H1 (cell line): ENCODE measurements around the gene TEX2. TPM values are rescaled to one million over a fixed set of nuclear protein-coding genes. Genes with fewer than 3 reads are reported as not detected.

Experiments used
- CTCF ChIA-PET: fragments of 300-600 bp; sonication (Branson Sonifier 250); formaldehyde crosslinking; loops from one replicate; lab custom pipeline; 2021; ENCODE audit not compliant: partially characterized antibody; lab: Charles Lee
- POLR2A ChIA-PET: fragments of 300-600 bp; sonication (Branson Sonifier 250); formaldehyde crosslinking; loops from one replicate; lab custom pipeline; 2021; ENCODE audit warnings: inconsistent platforms; ENCODE audit not compliant: partially characterized antibody; lab: Charles Lee
- DNase-seq, 2 experiments: peaks; one replicate each; pipeline versions ENCODE4 v3.0.0 to v3.0.0-alpha.2; 2010 to 2022; ENCODE audit warnings: low spot score in 2 of 2, low read depth in 1 of 2, mixed read lengths in 1 of 2
- FAIRE-seq: peaks from 2 replicates; lab custom pipeline; 2011; peaks lifted over from hg19 to GRCh38; lab: Jason Lieb, UNC
- H2AFZ ChIP-seq: 2 replicates; pipeline ENCODE4 v1.8.1; 2012; ENCODE audit warnings: low read length, inconsistent platforms
- H2AK5ac ChIP-seq: 2 replicates; pipeline ENCODE4 v1.6.1; 2013; ENCODE audit warnings: low read depth, low read length
- H2BK120ac ChIP-seq: replicated peaks from 2 replicates; pipeline ENCODE3; 2013; ENCODE audit warnings: low read depth, low read length, inconsistent platforms
- H2BK12ac ChIP-seq: 2 replicates; pipeline ENCODE4 v1.6.1; 2013; ENCODE audit warnings: low read depth, low read length
- H2BK15ac ChIP-seq: 2 replicates; pipeline ENCODE4 v1.6.1; 2013; ENCODE audit warnings: low read length
- H2BK20ac ChIP-seq: 2 replicates; pipeline ENCODE4 v1.6.1; 2013; ENCODE audit warnings: low read length
- H2BK5ac ChIP-seq: 2 replicates; pipeline ENCODE4 v1.6.1; 2013; ENCODE audit warnings: low read depth, low read length
- H3K14ac ChIP-seq: 2 replicates; pipeline ENCODE4 v1.6.1; 2013; ENCODE audit warnings: inconsistent platforms; ENCODE audit not compliant: insufficient read length
- H3K18ac ChIP-seq: 2 replicates; pipeline ENCODE4 v1.6.1; 2013; ENCODE audit warnings: low read length; ENCODE audit errors: extremely low read depth
- H3K23ac ChIP-seq: 2 replicates; pipeline ENCODE4 v1.6.1; 2013; ENCODE audit warnings: inconsistent platforms; ENCODE audit not compliant: insufficient read length
- H3K23me2 ChIP-seq: 2 replicates; pipeline ENCODE4 v1.6.1; 2013; ENCODE audit warnings: low read depth, low read length
- H3K27ac ChIP-seq: 2 replicates; pipeline ENCODE4 v1.6.1; 2011; ENCODE audit warnings: low read depth, low read length, inconsistent platforms
- H3K27me3 ChIP-seq, 4 experiments: replicated peaks in 1 of 4; 1 replicate in 1 of 4; 2 replicates in 3 of 4; pipeline versions ENCODE4 v1.6.1 to v1.8.1; 2011 to 2013; ENCODE audit warnings: low read length in 3 of 4, mild to moderate bottlenecking in 3 of 4, inconsistent platforms in 2 of 4, mixed read lengths in 2 of 4, moderate library complexity in 1 of 4; ENCODE audit not compliant: control insufficient read depth in 3 of 4, insufficient read depth in 3 of 4; ENCODE audit errors: extremely low read depth in 1 of 4
- H3K36me3 ChIP-seq, 4 experiments: 2 replicates each; pipeline versions ENCODE4 v1.6.1 to v1.8.1; 2011 to 2013; ENCODE audit warnings: mild to moderate bottlenecking in 4 of 4, low read length in 3 of 4, moderate library complexity in 2 of 4, control low read depth in 1 of 4, inconsistent platforms in 1 of 4; ENCODE audit not compliant: insufficient read depth in 4 of 4, control insufficient read depth in 2 of 4
- H3K4ac ChIP-seq: replicated peaks from 2 replicates; pipeline ENCODE3; 2013; ENCODE audit warnings: low read length, low read depth, mixed read lengths, inconsistent platforms; ENCODE audit not compliant: insufficient read length
- H3K4me1 ChIP-seq, 4 experiments: replicated peaks in 1 of 4; 1 replicate in 1 of 4; 2 replicates in 3 of 4; pipeline versions ENCODE4 v1.6.1 to v1.8.1; 2011 to 2013; ENCODE audit warnings: low read length in 3 of 4, inconsistent platforms in 2 of 4, mixed read lengths in 1 of 4; ENCODE audit not compliant: insufficient read depth in 4 of 4, control insufficient read depth in 3 of 4
- H3K4me2 ChIP-seq, 2 experiments: 2 replicates each; pipeline versions ENCODE4 v1.6.1 to v1.8.1; 2011 to 2013; ENCODE audit warnings: low read depth in 2 of 2, low read length in 2 of 2, control low read depth in 1 of 2, inconsistent platforms in 1 of 2, mild to moderate bottlenecking in 1 of 2; ENCODE audit not compliant: insufficient read depth in 1 of 2
- H3K4me3 ChIP-seq, 4 experiments: fragments of 200-600, 300-600 bp in 1 of 4; sonication (generic), shearing (Covaris generic), sonication (Bioruptor Twin) in 1 of 4; 2 replicates each; pipeline versions ENCODE4 v1.5.1 to v1.8.1; 2011 to 2016; ENCODE audit warnings: low read length in 4 of 4, low read depth in 3 of 4, control low read depth in 2 of 4, inconsistent platforms in 2 of 4, mild to moderate bottlenecking in 2 of 4, mixed read lengths in 1 of 4, moderate library complexity in 1 of 4; ENCODE audit not compliant: insufficient read depth in 2 of 4; ENCODE audit errors: extremely low read depth in 1 of 4
- H3K56ac ChIP-seq: replicated peaks from 2 replicates; pipeline ENCODE3; 2013; ENCODE audit warnings: low read depth, mild to moderate bottlenecking, mixed read lengths, low read length, inconsistent platforms; ENCODE audit not compliant: insufficient read length
- H3K79me1 ChIP-seq: 2 replicates; pipeline ENCODE4 v1.6.1; 2013; ENCODE audit warnings: low read depth, low read length, control low read depth
- H3K79me2 ChIP-seq, 2 experiments: 2 replicates each; pipeline versions ENCODE4 v1.6.1 to v1.8.1; 2012 to 2013; ENCODE audit warnings: low read length in 2 of 2, mild to moderate bottlenecking in 2 of 2, inconsistent platforms in 1 of 2; ENCODE audit not compliant: insufficient read depth in 2 of 2, control insufficient read depth in 1 of 2
- H3K9ac ChIP-seq, 4 experiments: replicated peaks in 1 of 4; 1 replicate in 1 of 4; 2 replicates in 3 of 4; pipeline versions ENCODE4 v1.6.1 to v1.8.1; 2011 to 2013; ENCODE audit warnings: low read depth in 3 of 4, low read length in 3 of 4, control low read depth in 2 of 4, mild to moderate bottlenecking in 2 of 4, moderate library complexity in 2 of 4, inconsistent platforms in 1 of 4; ENCODE audit errors: extremely low read depth in 1 of 4
- H3K9me3 ChIP-seq, 2 experiments: 2 replicates each; pipeline versions ENCODE4 v1.6.1 to v1.8.1; 2012 to 2013; ENCODE audit warnings: mild to moderate bottlenecking in 2 of 2, moderate library complexity in 2 of 2, control low read depth in 1 of 2, inconsistent platforms in 1 of 2, low read depth in 1 of 2, low read length in 1 of 2, mixed read lengths in 1 of 2; ENCODE audit not compliant: insufficient read depth in 2 of 2
- H4K20me1 ChIP-seq, 2 experiments: replicated peaks in 1 of 2; 2 replicates each; pipeline versions ENCODE3 to v1.8.1; 2011 to 2013; ENCODE audit warnings: inconsistent platforms in 2 of 2, low read length in 2 of 2, mild to moderate bottlenecking in 1 of 2; ENCODE audit not compliant: insufficient read depth in 2 of 2, control insufficient read depth in 1 of 2
- H4K5ac ChIP-seq: 2 replicates; pipeline ENCODE4 v1.6.1; 2013; ENCODE audit warnings: low read length, low read depth, mixed read lengths, inconsistent platforms; ENCODE audit not compliant: insufficient read length
- H4K8ac ChIP-seq: 2 replicates; pipeline ENCODE4 v1.8.0; 2013; ENCODE audit warnings: mild to moderate bottlenecking, moderate library complexity, low read length, inconsistent platforms; ENCODE audit not compliant: insufficient read depth; ENCODE audit errors: extremely low read depth
- H4K91ac ChIP-seq: replicated peaks from 2 replicates; pipeline ENCODE3; 2013; ENCODE audit warnings: low read length, mixed read lengths, inconsistent platforms; ENCODE audit not compliant: insufficient read length
- BRCA1 ChIP-seq: IDR thresholded peaks from 2 replicates; pipeline ENCODE4 v1.6.1; 2012; ENCODE audit warnings: low read depth, low read length, improper control_type of control experiment
- CBX5 ChIP-seq: fragments of 300-800, 300-1000 bp; sonication (generic); IDR thresholded peaks from 2 replicates; pipeline ENCODE4 v1.7.1; 2016; ENCODE audit warnings: antibody characterized with exemption, low read length, low read depth
- CHD2 ChIP-seq: IDR thresholded peaks from 2 replicates; pipeline ENCODE4 v1.6.1; 2012; ENCODE audit warnings: low read length, improper control_type of control experiment
- SP1 ChIP-seq: IDR thresholded peaks from 2 replicates; pipeline ENCODE4 v1.6.1; 2011; ENCODE audit warnings: low read depth, low read length
- WGBS, 2 experiments: shearing (Covaris generic) in 1 of 2; methylation state at CpG; one replicate each; pipeline versions ENCODE4 v1.1.6 to v1.1.7; 2013 to 2015; ENCODE audit warnings: low lambda C conversion rate in 2 of 2, mixed read lengths in 2 of 2, inconsistent platforms in 1 of 2, low coverage in 1 of 2, missing lambda C conversion rate in 1 of 2; ENCODE audit not compliant: insufficient replicate concordance in 2 of 2, insufficient coverage in 1 of 2, insufficient read length in 1 of 2; ENCODE audit errors: extremely low coverage in 1 of 2, missing lambda C conversion rate in 1 of 2; 5-methylcytosine and 5-hydroxymethylcytosine counted together
- polyA plus RNA-seq, 7 experiments: library from polyadenylated mRNA; depleted of rRNA in 3 of 7; stranded (reverse) in 5 of 7; unstranded in 2 of 7; fragments of >200 nt in 5 of 7; fragments of 200-250 nt in 2 of 7; gene quantifications; 1 replicate in 5 of 7; 2 replicates in 1 of 7; 4 replicates in 1 of 7; pipeline versions ENCODE4 v1.2.1 to v1.2.3, GENCODE V29; 2011 to 2013; ENCODE audit warnings: missing spikeins in 2 of 7, mixed read lengths in 2 of 7
- total RNA-seq: library from RNA; stranded (reverse); fragmentation: NEBNext Ultra II Directional; extraction: Animal tissue kit (Norgen Biotek cat#: 25700); gene quantifications from 2 replicates; pipeline ENCODE4 v1.2.1, GENCODE V29; 2021

The TEX2 gene
- total and polyA plus RNA-seq, 2 of the 8 experiments (the other 6 are each of a cell fraction or from before 2014, with no cell fraction given) = 6.1 to 15.6 TPM

GRCh38 chr17:64125937-64126336, 137.1 kb downstream of the TEX2 start:
- H4K8ac ChIP-seq = no peak overlapping the region
- no peaks in the 10 kb centered on the region; a peak in 1 of 4 replicates for H3K9me3 ChIP-seq
- ChIA-PET POLR2A (interaction anchor here (0.7 to 1.5 kb wide), 3 partner anchors 19 to 70 kb away, joined by 3 to 5 read pairs (median 3); no protein-coding TSS in a partner anchor), CTCF (interaction anchor here (0.8 to 2.1 kb wide), 4 partner anchors 12 to 69 kb away, joined by 3 to 6 read pairs (median 4); no protein-coding TSS in a partner anchor)
- H3K4me3 ChIP-seq = no peak overlapping the region
- H4K91ac ChIP-seq = no peak overlapping the region
- H3K79me2 ChIP-seq = no peaks in the 10 kb centered on the region
- no peak for TF ChIP-seq CHD2
- no peak for TF ChIP-seq CBX5
- no peak for TF ChIP-seq BRCA1
- no peak for TF ChIP-seq SP1
- no peak overlapping the region for H3K9ac ChIP-seq
- H2AK5ac ChIP-seq = no peak overlapping the region
- H3K4ac ChIP-seq = no peak overlapping the region
- no peak overlapping the region for H3K14ac ChIP-seq
- no peak overlapping the region for H2BK12ac ChIP-seq
- peaks cover 6% of the 10 kb centered on the region; the same call in 1 of the 2 replicates for H3K23me2 ChIP-seq
- FAIRE-seq = no peak
- no peak overlapping the region for H3K56ac ChIP-seq
- H3K4me2 ChIP-seq = no peak overlapping the region
- no peak overlapping the region for H2BK15ac ChIP-seq
- no peak for DNase-seq
- no peak overlapping the region for H2BK5ac ChIP-seq
- no peak overlapping the region for H2BK20ac ChIP-seq
- H4K20me1 ChIP-seq = no peaks in the 10 kb centered on the region
- no peak overlapping the region for H4K5ac ChIP-seq
- no peak overlapping the region for H3K18ac ChIP-seq
- H3K27ac ChIP-seq = no peak overlapping the region
- no peak overlapping the region for H2AFZ ChIP-seq
- H3K4me1 ChIP-seq = no peaks in the 10 kb centered on the region
- H2BK120ac ChIP-seq = no peak overlapping the region
- no peak overlapping the region for H3K23ac ChIP-seq
- peaks cover 0 to 13% (median 6%) of the 10 kb centered on the region in 4 experiments; a peak in 5 of 7 replicates for H3K27me3 ChIP-seq
- H3K79me1 ChIP-seq = no peaks in the 10 kb centered on the region
- no peaks in the 10 kb centered on the region; a peak in 1 of 8 replicates for H3K36me3 ChIP-seq
- WGBS, 2 experiments = 97% methylated on average over 3 of the region's 3 CpGs; no CpG with 5 or more reads in 1 of the 2 experiments
